ENCODE data around the gene AHI1.

AHI1 gene

GRCh38 chr6:135360222-135360621 lies 137.3 kb downstream of the AHI1 start:
- Histone ChIP-seq H4K20me1 (ENCODE audit: insufficient read depth, low read length) (no peaks in the 10 kb centered on the region), H3K79me2 (ENCODE audit: low read length) (no peaks in the 10 kb centered on the region), H3K4me1 (ENCODE audit: low read length) (peaks cover 6% of the 10 kb centered on the region), H2AFZ (ENCODE audit: low read depth, low read length) (no peak overlapping the region), H3K4me2 (ENCODE audit: low read length) (no peak overlapping the region), H3K27me3 (ENCODE audit: low read depth, low read length) (no peaks in the 10 kb centered on the region), H3K4me3 (ENCODE audit: low read length) (no peak overlapping the region), H3K9me3 (ENCODE audit: insufficient read depth, low read length) (no peaks in the 10 kb centered on the region), H3K27ac (ENCODE audit: low read length) (no peak overlapping the region), H3K9ac (ENCODE audit: low read length) (no peak overlapping the region), H3K36me3 (replicated peaks; ENCODE audit: low read depth, low read length) (no peaks in the 10 kb centered on the region)
- TF ChIP-seq EZH2phosphoT487 (IDR thresholded peaks at IDR 0.05; ENCODE audit: low read depth): no peak
- no peak for TF ChIP-seq CTCF (IDR thresholded peaks at IDR 0.05; ENCODE audit: low read depth, low read length)

- H3K27ac ChIP-seq (ENCODE audit: low read length): no peak overlapping the region
- no peak overlapping the region for H2AFZ ChIP-seq (ENCODE audit: low read depth, low read length)
- peaks cover 6% of the 10 kb centered on the region for H3K4me1 ChIP-seq (ENCODE audit: low read length)
- no peak overlapping the region for H3K9ac ChIP-seq (ENCODE audit: low read length)
- H4K20me1 ChIP-seq (ENCODE audit: insufficient read depth, low read length): no peaks in the 10 kb centered on the region
- H3K27me3 ChIP-seq (ENCODE audit: low read depth, low read length): no peaks in the 10 kb centered on the region
- H3K36me3 ChIP-seq (replicated peaks; ENCODE audit: low read depth, low read length): no peaks in the 10 kb centered on the region
- TF ChIP-seq EZH2phosphoT487 (IDR thresholded peaks at IDR 0.05; ENCODE audit: low read depth) (no peak), CTCF (IDR thresholded peaks at IDR 0.05; ENCODE audit: low read depth, low read length) (no peak)
- H3K79me2 ChIP-seq (ENCODE audit: low read length): no peaks in the 10 kb centered on the region
- H3K9me3 ChIP-seq (ENCODE audit: insufficient read depth, low read length): no peaks in the 10 kb centered on the region
- no peak overlapping the region for H3K4me3 ChIP-seq (ENCODE audit: low read length)
- no peak overlapping the region for H3K4me2 ChIP-seq (ENCODE audit: low read length)
These were observed 138.6 kb downstream of the AHI1 start for GRCh38 chr6:135358985-135359384.

- no peak overlapping the region for H3K9ac ChIP-seq (ENCODE audit: low read length)
- H2AFZ ChIP-seq (ENCODE audit: low read depth, low read length): no peak overlapping the region
- no peak for TF ChIP-seq EZH2phosphoT487 (IDR thresholded peaks at IDR 0.05; ENCODE audit: low read depth)
- no peaks in the 10 kb centered on the region for H3K36me3 ChIP-seq (replicated peaks; ENCODE audit: low read depth, low read length)
- no peaks in the 10 kb centered on the region for H4K20me1 ChIP-seq (ENCODE audit: insufficient read depth, low read length)
- H3K79me2 ChIP-seq (ENCODE audit: low read length): no peaks in the 10 kb centered on the region
- no peaks in the 10 kb centered on the region for H3K9me3 ChIP-seq (ENCODE audit: insufficient read depth, low read length)
- H3K4me2 ChIP-seq (ENCODE audit: low read length): no peak overlapping the region
- no peak overlapping the region for H3K27ac ChIP-seq (ENCODE audit: low read length)
- H3K27me3 ChIP-seq (ENCODE audit: low read depth, low read length): no peaks in the 10 kb centered on the region
- H3K4me1 ChIP-seq (ENCODE audit: low read length): peaks cover 6% of the 10 kb centered on the region
- no peak overlapping the region for H3K4me3 ChIP-seq (ENCODE audit: low read length)
These were observed 139.2 kb downstream of the AHI1 start for GRCh38 chr6:135358251-135358821.

- no peak for TF ChIP-seq EZH2phosphoT487 (IDR thresholded peaks at IDR 0.05; ENCODE audit: low read depth)
- TF ChIP-seq CTCF (IDR thresholded peaks at IDR 0.05; ENCODE audit: low read depth, low read length): no peak
These were observed 143.1 kb downstream of the AHI1 start for GRCh38 chr6:135354407-135354806.

More at GRCh38 chr6:135354407-135354806, 143.1 kb downstream of the AHI1 start:
- Histone ChIP-seq H3K79me2 (ENCODE audit: low read length) (no peaks in the 10 kb centered on the region), H4K20me1 (ENCODE audit: insufficient read depth, low read length) (no peaks in the 10 kb centered on the region), H3K4me3 (ENCODE audit: low read length) (no peak overlapping the region), H3K27me3 (ENCODE audit: low read depth, low read length) (no peaks in the 10 kb centered on the region), H2AFZ (ENCODE audit: low read depth, low read length) (no peak overlapping the region), H3K4me2 (ENCODE audit: low read length) (no peak overlapping the region), H3K9me3 (ENCODE audit: insufficient read depth, low read length) (no peaks in the 10 kb centered on the region), H3K36me3 (replicated peaks; ENCODE audit: low read depth, low read length) (no peaks in the 10 kb centered on the region), H3K27ac (ENCODE audit: low read length) (no peak overlapping the region), H3K9ac (ENCODE audit: low read length) (no peak overlapping the region), H3K4me1 (ENCODE audit: low read length) (peaks cover 6% of the 10 kb centered on the region)

Measured in OCI-LY3 (cell line).